Stimulated activated CD8-positive, alpha-beta memory T cell treated with anti-CD3 and anti-CD28 coated beads, Interleukin-15, amount 100 ng/mL, for 48 hours (primary cell): Measurements from ENCODE around the gene PRIMA1.

Experiments
- DNase-seq, 2 donors: peaks; one replicate each; pipeline ENCODE4 v3.0.0-alpha.2; 2020; ENCODE audit warnings: low read depth in 2 of 2

The PRIMA1 gene

GRCh38 chr14:93731753-93732152 is 56.5 kb downstream of the PRIMA1 start:
- no peak for DNase-seq

- no peak for DNase-seq
Measured at GRCh38 chr14:93729993-93730392, 58.3 kb downstream of the PRIMA1 start.

GRCh38 chr14:93728651-93729016 is 59.7 kb downstream of the PRIMA1 start:
- no peak for DNase-seq

GRCh38 chr14:93727917-93728650 is 60.2 kb downstream of the PRIMA1 start:
- no peak for DNase-seq

- DNase-seq = no peak
Measured at GRCh38 chr14:93727039-93727740, 61.1 kb downstream of the PRIMA1 start.

GRCh38 chr14:93725993-93726392 is 62.3 kb downstream of the PRIMA1 start:
- no peak for DNase-seq

- DNase-seq = no peak
Measured at GRCh38 chr14:93725002-93725582, 63.2 kb downstream of the PRIMA1 start.

GRCh38 chr14:93723001-93723400 is 65.3 kb downstream of the PRIMA1 start:
- no peak for DNase-seq

GRCh38 chr14:93720981-93721483 is 67.3 kb downstream of the PRIMA1 start:
- DNase-seq = no peak

GRCh38 chr14:93720076-93720815 is 68.0 kb downstream of the PRIMA1 start:
- DNase-seq = no peak

GRCh38 chr14:93719256-93719655 is 69.0 kb downstream of the PRIMA1 start:
- no peak for DNase-seq

- no peak for DNase-seq
Measured at GRCh38 chr14:93717668-93718320, 70.5 kb downstream of the PRIMA1 start.

GRCh38 chr14:93716746-93717667 is 71.3 kb downstream of the PRIMA1 start:
- no peak for DNase-seq

GRCh38 chr14:93716002-93716745 is 72.1 kb downstream of the PRIMA1 start:
- no peak for DNase-seq

GRCh38 chr14:93715279-93715927 is 72.9 kb downstream of the PRIMA1 start:
- no peak for DNase-seq

GRCh38 chr14:93714605-93715004 is 73.7 kb downstream of the PRIMA1 start:
- no peak for DNase-seq

- DNase-seq = no peak
Measured at GRCh38 chr14:93713726-93714405, 74.4 kb downstream of the PRIMA1 start.

GRCh38 chr14:93712838-93713724 is 75.2 kb downstream of the PRIMA1 start:
- DNase-seq = no peak
